Endothelial cell of umbilical vein (primary cell): Measurements from ENCODE around the gene TMIGD2. TPM values are rescaled to one million over a fixed set of nuclear protein-coding genes. Genes with fewer than 3 reads are reported as not detected.
A peak's percentile ranks its signal among the peaks of the same experiment; 100 is the strongest.

Experiments used
- BruUV-seq: library from RNA; stranded (reverse); fragments of 400-500 nt; replicated peaks from 2 replicates; lab custom pipeline; 2021; lab: Mats Ljungman, UMichigan
- CTCF ChIA-PET: fragments of 300-600, 350-600 bp; sonication (Branson Sonifier 250); formaldehyde crosslinking; loops from one replicate; lab custom pipeline; 2021; ENCODE audit warnings: antibody characterized with exemption, inconsistent platforms; lab: Charles Lee
- POLR2A ChIA-PET: fragments of 300-600, 350-600 bp; sonication (Branson Sonifier 250); formaldehyde crosslinking; loops from one replicate; lab custom pipeline; 2021; ENCODE audit warnings: antibody characterized with exemption, inconsistent platforms; lab: Charles Lee
- DNase-seq: peaks from one replicate; pipeline ENCODE4 v3.0.0-alpha.2; 2011; ENCODE audit warnings: low read depth, low spot score
- FAIRE-seq: peaks from 2 replicates; lab custom pipeline; 2011; peaks lifted over from hg19 to GRCh38; lab: Jason Lieb, UNC
- H2AFZ ChIP-seq: 2 replicates; pipeline ENCODE4 v1.6.0; 2012; ENCODE audit warnings: low read depth, low read length, control low read depth, inconsistent platforms
- H3K27ac ChIP-seq: 2 replicates; pipeline ENCODE4 v1.5.1; 2011; ENCODE audit warnings: low read depth, mild to moderate bottlenecking, control low read depth, low read length, moderate library complexity; ENCODE audit not compliant: insufficient read depth
- H3K27me3 ChIP-seq, 2 experiments: 2 replicates each; pipeline versions ENCODE4 v1.6.0 to v1.6.1; 2011; ENCODE audit warnings: low read length in 2 of 2, mixed read lengths in 1 of 2; ENCODE audit not compliant: control insufficient read depth in 2 of 2, insufficient read depth in 2 of 2
- H3K36me3 ChIP-seq, 2 experiments: 2 replicates in 1 of 2; 3 replicates in 1 of 2; pipeline ENCODE4 v1.5.1; 2011; ENCODE audit warnings: low read length in 2 of 2, mild to moderate bottlenecking in 1 of 2, moderate library complexity in 1 of 2; ENCODE audit not compliant: control insufficient read depth in 2 of 2, insufficient read depth in 2 of 2; ENCODE audit errors: extremely low read depth in 1 of 2
- H3K4me1 ChIP-seq: 3 replicates; pipeline ENCODE4 v1.5.1; 2011; ENCODE audit warnings: mild to moderate bottlenecking, low read length; ENCODE audit not compliant: control insufficient read depth, insufficient read depth; ENCODE audit errors: extremely low read depth
- H3K4me2 ChIP-seq: 2 replicates; pipeline ENCODE4 v1.6.1; 2011; ENCODE audit warnings: low read length, control low read depth, mixed read lengths; ENCODE audit not compliant: insufficient read depth
- H3K4me3 ChIP-seq, 3 experiments: fragments of 200-600 bp in 1 of 3; sonication (generic), shearing (Covaris generic) in 1 of 3; replicated peaks in 1 of 3; 2 replicates each; pipeline ENCODE4 v1.5.1; 2011 to 2016; ENCODE audit warnings: control low read depth in 3 of 3, low read length in 3 of 3, mild to moderate bottlenecking in 2 of 3, inconsistent platforms in 1 of 3, low read depth in 1 of 3, moderate library complexity in 1 of 3; ENCODE audit not compliant: insufficient read depth in 1 of 3
- H3K79me2 ChIP-seq: 2 replicates; pipeline ENCODE4 v1.6.0; 2012; ENCODE audit warnings: low read length, inconsistent platforms; ENCODE audit not compliant: control insufficient read depth, insufficient read depth
- H3K9ac ChIP-seq: replicated peaks from 2 replicates; pipeline ENCODE3; 2011; ENCODE audit warnings: low read length, control low read depth; ENCODE audit not compliant: insufficient read depth; ENCODE audit errors: extremely low read depth
- H3K9me1 ChIP-seq: replicated peaks from 3 replicates; pipeline ENCODE4 v1.6.0; 2011; ENCODE audit warnings: mild to moderate bottlenecking, low read length; ENCODE audit not compliant: control insufficient read depth, insufficient read depth; ENCODE audit errors: extremely low read depth
- H3K9me3 ChIP-seq: replicated peaks from 2 replicates; pipeline ENCODE4 v1.5.1; 2012; ENCODE audit warnings: low read length, inconsistent platforms; ENCODE audit not compliant: control insufficient read depth, insufficient read depth
- H4K20me1 ChIP-seq: replicated peaks from 2 replicates; pipeline ENCODE3; 2011; ENCODE audit warnings: mild to moderate bottlenecking, low read length; ENCODE audit not compliant: control insufficient read depth, insufficient read depth; ENCODE audit errors: extremely low read depth
- CTCF ChIP-seq, 2 donors: IDR thresholded peaks; 1 replicate in 1 of 2; 2 replicates in 1 of 2; pipeline ENCODE4 v1.5.1; 2011; ENCODE audit warnings: low read length in 2 of 2, mild to moderate bottlenecking in 2 of 2, moderate library complexity in 2 of 2, control low read depth in 1 of 2, inconsistent platforms in 1 of 2, low read depth in 1 of 2; ENCODE audit not compliant: insufficient read depth in 1 of 2; ENCODE audit errors: extremely low read depth in 1 of 2
- EZH2 ChIP-seq: IDR thresholded peaks from 2 replicates; pipeline ENCODE4 v1.6.1; 2012; ENCODE audit warnings: borderline replicate concordance, low read depth, mild to moderate bottlenecking, moderate library complexity, low read length, inconsistent platforms; ENCODE audit not compliant: severe bottlenecking
- FOS ChIP-seq: IDR thresholded peaks from 2 replicates; pipeline ENCODE4 v1.6.1; 2011; ENCODE audit warnings: mild to moderate bottlenecking, low read length, moderate library complexity, borderline replicate concordance; ENCODE audit not compliant: insufficient read depth
- GATA2 ChIP-seq: IDR thresholded peaks from 2 replicates; pipeline ENCODE4 v1.7.0; 2011; ENCODE audit warnings: low read depth, mild to moderate bottlenecking, moderate library complexity, mixed read lengths, low read length; ENCODE audit not compliant: insufficient read length, insufficient read depth
- JUN ChIP-seq: IDR thresholded peaks from 2 replicates; pipeline ENCODE4 v1.6.1; 2011; ENCODE audit warnings: borderline replicate concordance, low read depth; ENCODE audit not compliant: insufficient read length, insufficient read depth
- MYC ChIP-seq: IDR thresholded peaks from one replicate; pipeline ENCODE4 v1.6.1; 2011; ENCODE audit warnings: mild to moderate bottlenecking, low read depth, low read length
- POLR2A ChIP-seq: IDR thresholded peaks from 2 replicates; pipeline ENCODE4 v1.6.1; 2012; ENCODE audit warnings: low read depth, mild to moderate bottlenecking, control low read depth, low read length
- POLR2AphosphoS5 ChIP-seq: IDR thresholded peaks from 2 replicates; pipeline ENCODE4 v1.6.1; 2012; ENCODE audit warnings: low read depth, mild to moderate bottlenecking, control low read depth, low read length, moderate library complexity; ENCODE audit not compliant: insufficient read depth
- dilution Hi-C: fragments of 300-500 bp; cut with MboI; formaldehyde crosslinking; loops from one replicate; pipeline ENCODE4 v1.15.0; 2019; ENCODE audit warnings: low sequenced_read_pairs; ENCODE audit not compliant: extremely low pct_ligation_motif_present
- intact Hi-C: fragments of 100-400 bp; cut with micrococcal nuclease; formaldehyde crosslinking; loops from one replicate; pipeline ENCODE4 v1.10.0; 2022
- polyA plus RNA-seq, 4 experiments: library from polyadenylated mRNA; depleted of rRNA in 3 of 4; stranded (reverse) in 3 of 4; unstranded in 1 of 4; fragments of >200 nt; gene quantifications; 2 replicates each; pipeline versions ENCODE4 v1.2.1 to v1.2.3, GENCODE V29; 2011 to 2012; ENCODE audit warnings: missing spikeins in 1 of 4
- total RNA-seq: library from RNA; stranded (reverse); gene quantifications from 2 replicates; pipeline ENCODE4 v1.2.3, GENCODE V29; 2021
- TF ChIP-seq, protein P1 (sequence below): IDR thresholded peaks from 2 replicates; pipeline ENCODE4 v1.6.1; 2011; ENCODE audit not compliant: insufficient read depth, insufficient read length

Gene TMIGD2
- total and polyA plus RNA-seq, 2 donors (not counting 3 experiments of a cell fraction or from before 2014, with no cell fraction given) = not detected

- H3K36me3 ChIP-seq = no peaks in the 10 kb centered on the region
- intact Hi-C loops (no loop called here), dilution Hi-C loops (no loop called here)
- no peak overlapping the region for H3K9ac ChIP-seq
- H3K27me3 ChIP-seq = no peaks in the 10 kb centered on the region
- H3K9me1 ChIP-seq = no peaks in the 10 kb centered on the region
- BruUV-seq = no TSS peak
- TF ChIP-seq POLR2A = no peak
- POLR2A ChIA-PET = interaction anchor here (0.5 kb wide), 1 partner anchor 15 kb away, joined by 3 read pairs; no protein-coding TSS in a partner anchor
- H3K4me2 ChIP-seq = no peak overlapping the region
- H4K20me1 ChIP-seq = no peaks in the 10 kb centered on the region
- H3K4me3 ChIP-seq = no peak overlapping the region
- H3K27ac ChIP-seq = no peak overlapping the region
- H3K4me1 ChIP-seq = no peaks in the 10 kb centered on the region
- peak; percentile 18 for DNase-seq
- H3K9me3 ChIP-seq = no peaks in the 10 kb centered on the region
- no peak overlapping the region for H2AFZ ChIP-seq
- CTCF ChIA-PET = interaction anchor here (0.6 to 2.0 kb wide), 4 partner anchors 20 to 56 kb away, joined by 3 to 7 read pairs (median 5); no protein-coding TSS in a partner anchor
- FAIRE-seq = no peak
- H3K79me2 ChIP-seq = no peaks in the 10 kb centered on the region
Observed at GRCh38 chr19:4295972-4296771, 6.0 kb downstream of the TMIGD2 start.

DNA sequence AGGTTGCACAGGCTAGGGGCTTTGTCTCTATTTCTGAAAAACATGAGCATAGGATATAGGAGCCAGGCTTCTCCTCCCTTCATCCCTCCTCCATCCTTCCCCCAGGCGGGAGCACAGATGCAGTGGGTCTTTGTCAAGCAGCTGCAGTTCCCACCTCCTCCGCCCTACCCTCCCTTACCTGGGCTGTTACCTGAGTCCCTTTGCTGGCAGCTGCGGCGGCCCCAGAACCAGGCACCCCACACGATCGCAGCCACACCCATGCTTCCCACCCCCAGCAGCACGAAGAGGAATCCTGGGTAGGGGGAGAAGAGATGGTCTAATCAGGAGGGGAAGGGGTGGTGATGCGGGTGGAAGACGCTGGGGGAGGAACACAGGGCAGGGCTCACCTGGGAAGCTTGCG, 7.8 kb downstream of the TMIGD2 start:
- Histone ChIP-seq H3K9me1 (no peaks in the 10 kb centered on the region), H3K27ac (no peak overlapping the region), H3K79me2 (no peaks in the 10 kb centered on the region), H3K9ac (no peak overlapping the region), H3K27me3 (no peaks in the 10 kb centered on the region), H3K9me3 (no peaks in the 10 kb centered on the region), H4K20me1 (no peaks in the 10 kb centered on the region), H3K4me2 (no peak overlapping the region), H2AFZ (no peak overlapping the region), H3K36me3 (no peaks in the 10 kb centered on the region), H3K4me1 (no peaks in the 10 kb centered on the region), H3K4me3 (no peak overlapping the region)
- no peak for DNase-seq
- dilution Hi-C loops (no loop called here), intact Hi-C loops (no loop called here)
- POLR2A ChIA-PET = no interaction called here
- TF ChIP-seq POLR2AphosphoS5 (no peak), POLR2A (no peak), FOS (no peak), MYC (no peak), GATA2 (no peak), CTCF (IDR thresholded peaks at IDR 0.05; ENCODE audit: extremely low read depth in 1 of 2, insufficient read depth in 1 of 2, low read depth in 1 of 2, low read length in 2 of 2) (no peak), EZH2 (no peak), JUN (no peak)
- TF ChIP-seq, protein P1, sequence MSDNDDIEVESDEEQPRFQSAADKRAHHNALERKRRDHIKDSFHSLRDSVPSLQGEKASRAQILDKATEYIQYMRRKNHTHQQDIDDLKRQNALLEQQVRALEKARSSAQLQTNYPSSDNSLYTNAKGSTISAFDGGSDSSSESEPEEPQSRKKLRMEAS = no peak
- CTCF ChIA-PET = no interaction called here
- no peak for FAIRE-seq
- BruUV-seq = no TSS peak
